GM19025 (cell line): ENCODE measurements around the gene CXorf49.
"Not testable (repeated sequence)": the region's sequence is repeated elsewhere in the genome, so short reads cannot be mapped to it uniquely, and the experiment has no call there.

Source experiments
- ATAC-seq: cut with Tn5 transposase; IDR thresholded peaks from one replicate; pipeline ENCODE4 v1.9.1; 2021; ENCODE audit warnings: mild to moderate bottlenecking, low read depth, moderate library complexity; ENCODE audit not compliant: unreplicated experiment

CXorf49 gene

GRCh38 chrX:71675636-71676035 is 42.4 kb downstream of the CXorf49 start:
- ATAC-seq: not testable (repeated sequence)

- ATAC-seq: no peak
Measured at GRCh38 chrX:71671938-71672337, 46.1 kb downstream of the CXorf49 start.

- no peak for ATAC-seq
Measured at GRCh38 chrX:71671043-71671780, 46.9 kb downstream of the CXorf49 start.

GRCh38 chrX:71669947-71670346 is 48.1 kb downstream of the CXorf49 start:
- not testable (repeated sequence) for ATAC-seq

- no peak for ATAC-seq
Measured at GRCh38 chrX:71669492-71669891, 48.6 kb downstream of the CXorf49 start.

- no peak for ATAC-seq
Measured at GRCh38 chrX:71668248-71668595, 49.9 kb downstream of the CXorf49 start.

GRCh38 chrX:71667328-71668247 is 50.5 kb downstream of the CXorf49 start, which contains the start of gene LOC101059915:
Gene LOC101059915 (plus strand): TSS chrX:71667546.
- no peak for ATAC-seq

GRCh38 chrX:71666240-71667223 is 51.6 kb downstream of the CXorf49 start:
- no peak for ATAC-seq

GRCh38 chrX:71665747-71666146 is 52.3 kb downstream of the CXorf49 start:
- ATAC-seq: no peak

GRCh38 chrX:71664889-71665491 is 53.1 kb downstream of the CXorf49 start:
- no peak for ATAC-seq
